Measurements from ENCODE around the gene CCM2.

GRCh38 chr7:44962483-44963251, 37.3 kb upstream of the CCM2 start:
- TF ChIP-seq POLR2AphosphoS5 (IDR thresholded peaks at IDR 0.05; ENCODE audit: low read depth, low read length) (no peak), REST (IDR thresholded peaks at IDR 0.05; ENCODE audit: insufficient read depth in 1 of 2, low read depth in 2 of 2, low read length in 2 of 2) (no peak), TAF1 (IDR thresholded peaks at IDR 0.05; ENCODE audit: borderline replicate concordance, insufficient read depth, low read length) (no peak), SIN3A (IDR thresholded peaks at IDR 0.05; ENCODE audit: borderline replicate concordance, insufficient read depth, low read length) (no peak)

Measured in PFSK-1 (cell line).